H9 (cell line): ENCODE results near the gene SLC19A1. TPM values are rescaled to one million over a fixed set of nuclear protein-coding genes. Genes with fewer than 3 reads are reported as not detected.

ENCODE experiments used
- DNase-seq: peaks from one replicate; pipeline ENCODE4 v3.0.0-alpha.2; 2017
- H2AFZ ChIP-seq: one replicate; pipeline ENCODE4 v1.6.1; 2013; ENCODE audit warnings: mild to moderate bottlenecking, low read length, control low read depth, moderate library complexity
- H2AK5ac ChIP-seq: 2 replicates; pipeline ENCODE4 v1.6.1; 2013; ENCODE audit warnings: low read length, control low read depth, mixed read lengths; ENCODE audit not compliant: insufficient read length
- H2BK120ac ChIP-seq: one replicate; pipeline ENCODE4 v1.6.1; 2013; ENCODE audit warnings: low read depth, mild to moderate bottlenecking, low read length, control low read depth, inconsistent platforms; ENCODE audit not compliant: poor library complexity, severe bottlenecking
- H2BK12ac ChIP-seq: 2 replicates; pipeline ENCODE4 v1.6.1; 2013; ENCODE audit warnings: low read length, control low read depth, mixed read lengths, low read depth; ENCODE audit not compliant: insufficient read length
- H2BK15ac ChIP-seq: 2 replicates; pipeline ENCODE4 v1.6.1; 2013; ENCODE audit warnings: low read depth, low read length, control low read depth
- H2BK20ac ChIP-seq: one replicate; pipeline ENCODE4 v1.6.1; 2013; ENCODE audit warnings: low read depth, mild to moderate bottlenecking, low read length, control low read depth, inconsistent platforms; ENCODE audit not compliant: poor library complexity, severe bottlenecking
- H2BK5ac ChIP-seq: 2 replicates; pipeline ENCODE4 v1.6.1; 2013; ENCODE audit warnings: low read length, control low read depth, mixed read lengths; ENCODE audit not compliant: insufficient read length
- H3K14ac ChIP-seq: 2 replicates; pipeline ENCODE4 v1.6.1; 2013; ENCODE audit warnings: low read length, control low read depth; ENCODE audit not compliant: insufficient read depth
- H3K18ac ChIP-seq: 2 replicates; pipeline ENCODE4 v1.6.1; 2013; ENCODE audit warnings: low read depth, mild to moderate bottlenecking, mixed read lengths, low read length, control low read depth; ENCODE audit not compliant: insufficient read length
- H3K23ac ChIP-seq: 2 replicates; pipeline ENCODE4 v1.6.1; 2013; ENCODE audit warnings: low read length, control low read depth, mixed read lengths, low read depth; ENCODE audit not compliant: insufficient read length
- H3K23me2 ChIP-seq: 2 replicates; pipeline ENCODE4 v1.6.1; 2013; ENCODE audit warnings: low read depth, mild to moderate bottlenecking, mixed read lengths, low read length, control low read depth; ENCODE audit not compliant: insufficient read length, poor library complexity, severe bottlenecking
- H3K27ac ChIP-seq: 2 replicates; pipeline ENCODE4 v1.5.1; 2013; ENCODE audit warnings: low read length, control low read depth, mixed read lengths, low read depth; ENCODE audit not compliant: insufficient read length
- H3K27me3 ChIP-seq: 2 replicates; pipeline ENCODE4 v1.6.1; 2013; ENCODE audit warnings: low read length, control low read depth, inconsistent platforms; ENCODE audit not compliant: insufficient read depth
- H3K4ac ChIP-seq: 2 replicates; pipeline ENCODE4 v1.6.1; 2013; ENCODE audit warnings: low read depth, mild to moderate bottlenecking, control low read depth, inconsistent platforms, low read length, moderate library complexity
- H3K4me1 ChIP-seq: 2 replicates; pipeline ENCODE4 v1.6.1; 2013; ENCODE audit warnings: low read length, control low read depth, inconsistent platforms; ENCODE audit not compliant: insufficient read depth
- H3K4me2 ChIP-seq: 2 replicates; pipeline ENCODE4 v1.6.1; 2013; ENCODE audit warnings: low read length, control low read depth, mixed read lengths; ENCODE audit not compliant: insufficient read length, insufficient read depth
- H3K56ac ChIP-seq: 2 replicates; pipeline ENCODE4 v1.6.1; 2013; ENCODE audit warnings: low read depth, mild to moderate bottlenecking, mixed read lengths, low read length, control low read depth; ENCODE audit not compliant: insufficient read length
- H3K79me1 ChIP-seq: 2 replicates; pipeline ENCODE4 v1.6.1; 2013; ENCODE audit warnings: low read depth, mild to moderate bottlenecking, moderate library complexity, low read length, control low read depth, inconsistent platforms; ENCODE audit not compliant: insufficient read depth, poor library complexity, severe bottlenecking
- H3K79me2 ChIP-seq: 2 replicates; pipeline ENCODE4 v1.6.1; 2013; ENCODE audit warnings: low read length, control low read depth, inconsistent platforms; ENCODE audit not compliant: insufficient read depth
- H3K9ac ChIP-seq: 2 replicates; pipeline ENCODE4 v1.6.1; 2013; ENCODE audit warnings: low read length, control low read depth, mixed read lengths; ENCODE audit not compliant: insufficient read length; ENCODE audit errors: extremely low read depth
- H3K9me3 ChIP-seq: one replicate; pipeline ENCODE4 v1.6.1; 2013; ENCODE audit warnings: low read depth, low read length, inconsistent platforms; ENCODE audit not compliant: control insufficient read depth
- H3T11ph ChIP-seq: one replicate; pipeline ENCODE4 v1.6.1; 2013; ENCODE audit warnings: mild to moderate bottlenecking, low read length, control low read depth, inconsistent platforms
- H4K20me1 ChIP-seq: one replicate; pipeline ENCODE4 v1.6.1; 2013; ENCODE audit not compliant: control insufficient read depth, insufficient read length, insufficient read depth
- H4K5ac ChIP-seq: 2 replicates; pipeline ENCODE4 v1.6.1; 2013; ENCODE audit warnings: low read depth, mild to moderate bottlenecking, mixed read lengths, low read length, control low read depth; ENCODE audit not compliant: insufficient read length
- H4K8ac ChIP-seq: replicated peaks from 2 replicates; pipeline ENCODE4 v1.6.1; 2013; ENCODE audit warnings: low read length, control low read depth, mixed read lengths, low read depth; ENCODE audit not compliant: insufficient read length
- H4K91ac ChIP-seq: 2 replicates; pipeline ENCODE4 v1.6.1; 2013; ENCODE audit warnings: low read depth, mild to moderate bottlenecking, moderate library complexity, mixed read lengths, low read length, control low read depth; ENCODE audit not compliant: insufficient read length
- H3K27ac Mint-ChIP-seq, 3 experiments: 2 replicates in 2 of 3; 3 replicates in 1 of 3; pipeline ENCODE4 v1.8.0; 2020 to 2021; ENCODE audit warnings: mixed read lengths in 3 of 3, mild to moderate bottlenecking in 1 of 3, moderate library complexity in 1 of 3
- H3K27me3 Mint-ChIP-seq: 2 replicates; pipeline ENCODE4 v1.8.0; 2021; ENCODE audit warnings: low read depth, mild to moderate bottlenecking, moderate library complexity, mixed read lengths
- H3K36me3 Mint-ChIP-seq, 3 experiments: 2 replicates in 2 of 3; 3 replicates in 1 of 3; pipeline ENCODE4 v1.8.0; 2020 to 2021; ENCODE audit warnings: low read depth in 3 of 3, mixed read lengths in 3 of 3; ENCODE audit not compliant: insufficient read depth in 1 of 3
- H3K4me1 Mint-ChIP-seq, 2 experiments: 2 replicates each; pipeline ENCODE4 v1.8.0; 2020; ENCODE audit warnings: mixed read lengths in 2 of 2
- H3K4me3 Mint-ChIP-seq, 2 experiments: 2 replicates in 1 of 2; 3 replicates in 1 of 2; pipeline ENCODE4 v1.8.0; 2020 to 2021; ENCODE audit warnings: mild to moderate bottlenecking in 2 of 2, mixed read lengths in 2 of 2, moderate library complexity in 1 of 2
- H3K9me3 Mint-ChIP-seq, 2 experiments: 2 replicates in 1 of 2; 3 replicates in 1 of 2; pipeline ENCODE4 v1.8.0; 2020; ENCODE audit warnings: mild to moderate bottlenecking in 2 of 2, mixed read lengths in 2 of 2, moderate library complexity in 1 of 2
- WGBS: extraction: QIAGEN DNeasy Blood & Tissue Kit; methylation state at CpG from one replicate; pipeline ENCODE4 v1.1.7; 2013; ENCODE audit warnings: missing lambda C conversion rate, low lambda C conversion rate, mixed read lengths; ENCODE audit not compliant: insufficient read length; ENCODE audit errors: extremely low coverage; 5-methylcytosine and 5-hydroxymethylcytosine counted together
- total RNA-seq: library from RNA; stranded (reverse); gene quantifications from 2 replicates; pipeline ENCODE4 v1.2.1, GENCODE V29; 2021
- TF ChIP-seq, protein P1 (sequence below): fragments of 200-600 bp; sonication (generic); conservative IDR thresholded peaks from 3 replicates; pipeline ENCODE4 v1.8.0; 2021; ENCODE audit warnings: antibody characterized with exemption, mild to moderate bottlenecking

SLC19A1 gene
- total RNA-seq, 1 experiment from 2014 or later, result 32.4 TPM

DNA sequence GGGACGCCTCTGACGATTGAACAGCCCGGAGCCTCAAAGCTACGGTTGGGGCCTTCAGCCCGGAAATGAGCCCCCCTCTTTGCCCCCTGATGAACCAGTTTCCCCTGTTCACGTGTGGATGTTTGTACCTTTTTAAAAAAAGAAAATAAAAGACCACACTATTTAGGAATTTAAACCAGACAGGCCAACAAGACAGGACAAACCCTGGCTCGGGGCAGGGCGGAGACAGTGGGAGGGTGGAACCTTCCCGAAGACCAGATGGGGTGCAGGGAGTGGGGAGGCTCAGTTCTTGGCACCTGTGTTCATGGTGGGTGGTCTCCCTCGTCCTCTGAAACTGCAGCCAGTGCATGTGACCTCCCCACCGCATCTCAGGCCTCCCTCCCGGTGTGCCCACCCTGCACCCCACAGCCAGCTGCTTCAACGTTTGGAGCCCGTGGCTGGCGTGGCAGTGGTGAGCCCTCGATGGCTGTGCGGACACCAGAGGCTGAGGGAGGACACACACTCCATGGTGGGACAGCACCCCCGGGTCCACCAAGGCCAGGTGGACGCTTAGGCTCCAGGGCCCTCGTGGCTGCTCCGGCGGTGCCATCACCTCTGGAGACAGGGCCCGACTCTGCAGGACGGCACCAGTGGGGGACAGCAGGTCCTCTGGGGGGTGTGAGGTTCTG, 91.7 kb downstream of the SLC19A1 start:
- H3T11ph ChIP-seq, result no peak overlapping the region
- no peaks in the 10 kb centered on the region for H3K79me1 ChIP-seq
- H2AFZ ChIP-seq, result no peak overlapping the region
- Mint-ChIP-seq H3K27ac (0 out of 7 replicates have a peak overlapping the region, but pooled peaks of 1 of the 3 experiments have one; percentile 82), H3K27me3 (no peaks in the 10 kb centered on the region), H3K36me3 (peaks cover 13 to 30% (median 24%) of the 10 kb centered on the region in 3 experiments), H3K9me3 (peaks cover 0 to 3% of the 10 kb centered on the region in 2 experiments; a peak in 4 of 5 replicates), H3K4me1 (peaks cover 9 to 19% of the 10 kb centered on the region in 2 experiments), H3K4me3 (no peak overlapping the region)
- H2BK5ac ChIP-seq, result no peak overlapping the region
- H3K4ac ChIP-seq, result no peak overlapping the region
- no peak overlapping the region for H4K5ac ChIP-seq
- no CpG with 5 or more reads among the region's 24 CpGs for WGBS
- H2BK20ac ChIP-seq, result no peak overlapping the region
- no peak for DNase-seq
- H4K91ac ChIP-seq, result no peak overlapping the region
- H3K18ac ChIP-seq, result no peak overlapping the region
- H3K23me2 ChIP-seq, result no peaks in the 10 kb centered on the region
- no peak overlapping the region for H4K8ac ChIP-seq
- no peak overlapping the region for H3K4me2 ChIP-seq
- H3K9me3 ChIP-seq, result no peaks in the 10 kb centered on the region
- H2BK120ac ChIP-seq, result no peak overlapping the region
- H2BK12ac ChIP-seq, result no peak overlapping the region
- H3K27ac ChIP-seq, result no peak overlapping the region
- H2AK5ac ChIP-seq, result no peak overlapping the region
- H3K23ac ChIP-seq, result no peak overlapping the region
- no peak overlapping the region for H3K56ac ChIP-seq
- no peaks in the 10 kb centered on the region for H4K20me1 ChIP-seq
- peaks cover 20% of the 10 kb centered on the region; the same call in 1 of the 2 replicates for H3K79me2 ChIP-seq
- H2BK15ac ChIP-seq, result no peak overlapping the region
- no peak overlapping the region for H3K14ac ChIP-seq
- H3K4me1 ChIP-seq, result no peaks in the 10 kb centered on the region
- TF ChIP-seq, protein P1, sequence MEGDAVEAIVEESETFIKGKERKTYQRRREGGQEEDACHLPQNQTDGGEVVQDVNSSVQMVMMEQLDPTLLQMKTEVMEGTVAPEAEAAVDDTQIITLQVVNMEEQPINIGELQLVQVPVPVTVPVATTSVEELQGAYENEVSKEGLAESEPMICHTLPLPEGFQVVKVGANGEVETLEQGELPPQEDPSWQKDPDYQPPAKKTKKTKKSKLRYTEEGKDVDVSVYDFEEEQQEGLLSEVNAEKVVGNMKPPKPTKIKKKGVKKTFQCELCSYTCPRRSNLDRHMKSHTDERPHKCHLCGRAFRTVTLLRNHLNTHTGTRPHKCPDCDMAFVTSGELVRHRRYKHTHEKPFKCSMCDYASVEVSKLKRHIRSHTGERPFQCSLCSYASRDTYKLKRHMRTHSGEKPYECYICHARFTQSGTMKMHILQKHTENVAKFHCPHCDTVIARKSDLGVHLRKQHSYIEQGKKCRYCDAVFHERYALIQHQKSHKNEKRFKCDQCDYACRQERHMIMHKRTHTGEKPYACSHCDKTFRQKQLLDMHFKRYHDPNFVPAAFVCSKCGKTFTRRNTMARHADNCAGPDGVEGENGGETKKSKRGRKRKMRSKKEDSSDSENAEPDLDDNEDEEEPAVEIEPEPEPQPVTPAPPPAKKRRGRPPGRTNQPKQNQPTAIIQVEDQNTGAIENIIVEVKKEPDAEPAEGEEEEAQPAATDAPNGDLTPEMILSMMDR, result no peak
- H3K27me3 ChIP-seq, result no peaks in the 10 kb centered on the region
- no peak overlapping the region for H3K9ac ChIP-seq
